ENCODE measurements around the gene ATOH8. TPM values are rescaled to one million over a fixed set of nuclear protein-coding genes. Genes with fewer than 3 reads are reported as not detected.

The ATOH8 gene
- total RNA-seq, 1 donor from 2014 or later: 1.8 TPM

DNA sequence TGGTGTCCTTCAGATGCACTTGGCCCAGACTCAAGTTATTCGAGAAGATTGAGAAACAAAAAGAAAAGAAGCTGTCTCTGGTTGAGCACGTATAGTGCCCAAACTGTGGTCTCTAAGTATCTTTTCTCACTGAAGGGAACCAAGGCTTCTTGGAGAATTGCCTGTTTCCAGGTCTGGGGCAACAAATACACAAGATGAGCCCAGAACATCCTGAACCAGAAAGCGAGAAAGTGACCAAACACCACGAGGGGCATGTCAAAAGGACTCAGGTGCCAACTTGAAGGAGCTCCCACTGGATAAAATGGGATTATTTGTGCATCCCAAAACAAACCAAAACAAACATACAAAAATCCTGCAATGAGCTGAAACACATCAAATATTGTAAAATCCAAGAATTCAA lies 13.6 kb upstream of the ATOH8 start:
- H3K36me3 Mint-ChIP-seq (ENCODE audit: low read depth, unreplicated experiment): no peaks in the 10 kb centered on the region
- H3K4me3 Mint-ChIP-seq (ENCODE audit: unreplicated experiment): no peak overlapping the region
- TF ChIP-seq, protein P1, sequence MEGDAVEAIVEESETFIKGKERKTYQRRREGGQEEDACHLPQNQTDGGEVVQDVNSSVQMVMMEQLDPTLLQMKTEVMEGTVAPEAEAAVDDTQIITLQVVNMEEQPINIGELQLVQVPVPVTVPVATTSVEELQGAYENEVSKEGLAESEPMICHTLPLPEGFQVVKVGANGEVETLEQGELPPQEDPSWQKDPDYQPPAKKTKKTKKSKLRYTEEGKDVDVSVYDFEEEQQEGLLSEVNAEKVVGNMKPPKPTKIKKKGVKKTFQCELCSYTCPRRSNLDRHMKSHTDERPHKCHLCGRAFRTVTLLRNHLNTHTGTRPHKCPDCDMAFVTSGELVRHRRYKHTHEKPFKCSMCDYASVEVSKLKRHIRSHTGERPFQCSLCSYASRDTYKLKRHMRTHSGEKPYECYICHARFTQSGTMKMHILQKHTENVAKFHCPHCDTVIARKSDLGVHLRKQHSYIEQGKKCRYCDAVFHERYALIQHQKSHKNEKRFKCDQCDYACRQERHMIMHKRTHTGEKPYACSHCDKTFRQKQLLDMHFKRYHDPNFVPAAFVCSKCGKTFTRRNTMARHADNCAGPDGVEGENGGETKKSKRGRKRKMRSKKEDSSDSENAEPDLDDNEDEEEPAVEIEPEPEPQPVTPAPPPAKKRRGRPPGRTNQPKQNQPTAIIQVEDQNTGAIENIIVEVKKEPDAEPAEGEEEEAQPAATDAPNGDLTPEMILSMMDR (IDR thresholded peaks at IDR 0.05; ENCODE audit: unreplicated experiment): no peak
- H3K4me1 Mint-ChIP-seq (ENCODE audit: unreplicated experiment): peaks cover 3% of the 10 kb centered on the region
- H3K9me3 Mint-ChIP-seq (ENCODE audit: unreplicated experiment): peaks cover 4% of the 10 kb centered on the region
- no peak overlapping the region for H3K27ac Mint-ChIP-seq (ENCODE audit: unreplicated experiment)
- H3K27me3 Mint-ChIP-seq (ENCODE audit: unreplicated experiment): peaks cover 5% of the 10 kb centered on the region
- no peak for DNase-seq (ENCODE audit: low spot score)

- H3K27ac Mint-ChIP-seq (ENCODE audit: unreplicated experiment): no peak overlapping the region
Observed at GRCh38 chr2:85741211-85741832, 12.5 kb upstream of the ATOH8 start.

DNA sequence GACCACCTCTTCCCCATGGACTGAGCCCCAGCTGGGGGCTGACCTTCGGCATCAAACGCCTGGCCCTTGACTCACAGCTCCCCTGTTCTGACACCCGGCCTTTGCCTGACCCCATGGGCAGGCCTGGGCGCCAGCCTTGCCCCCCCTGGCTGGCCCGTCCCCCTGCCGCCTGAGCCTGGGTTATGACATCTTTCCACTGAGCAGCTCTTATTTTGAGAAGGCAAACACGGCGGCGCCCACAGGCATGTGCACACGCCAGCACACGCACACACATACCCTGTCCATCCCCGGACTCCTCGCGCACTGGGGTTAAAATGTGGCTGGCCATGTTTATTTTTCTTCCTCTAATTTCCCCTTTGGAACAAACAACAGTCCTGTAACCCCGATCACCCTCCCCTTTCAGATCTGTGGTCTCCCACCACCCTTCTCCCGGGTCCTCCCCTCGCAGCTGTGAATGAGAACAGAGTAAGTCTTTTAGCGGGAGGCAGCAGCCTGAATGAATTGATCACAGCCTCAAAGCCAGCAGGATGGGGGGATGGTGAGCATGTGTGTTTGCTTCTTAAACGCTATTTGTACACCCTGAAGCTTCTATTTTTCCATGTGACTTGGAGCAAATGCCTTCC lies 11.8 kb upstream of the ATOH8 start:
- DNase-seq (ENCODE audit: low spot score): no peak
- TF ChIP-seq, protein P1 (IDR thresholded peaks at IDR 0.05; ENCODE audit: unreplicated experiment): no peak
- no peak overlapping the region for H3K4me3 Mint-ChIP-seq (ENCODE audit: unreplicated experiment)
- H3K4me1 Mint-ChIP-seq (ENCODE audit: unreplicated experiment): peaks cover 5% of the 10 kb centered on the region
- H3K27me3 Mint-ChIP-seq (ENCODE audit: unreplicated experiment): peaks cover 6% of the 10 kb centered on the region
- H3K27ac Mint-ChIP-seq (ENCODE audit: unreplicated experiment): no peak overlapping the region
- H3K36me3 Mint-ChIP-seq (ENCODE audit: low read depth, unreplicated experiment): no peaks in the 10 kb centered on the region
- H3K9me3 Mint-ChIP-seq (ENCODE audit: unreplicated experiment): peaks cover 4% of the 10 kb centered on the region

More at GRCh38 chr2:85741211-85741832, 12.5 kb upstream of the ATOH8 start:
- Mint-ChIP-seq H3K4me3 (ENCODE audit: unreplicated experiment) (no peak overlapping the region), H3K36me3 (ENCODE audit: low read depth, unreplicated experiment) (no peaks in the 10 kb centered on the region), H3K4me1 (ENCODE audit: unreplicated experiment) (peaks cover 5% of the 10 kb centered on the region), H3K27me3 (ENCODE audit: unreplicated experiment) (peaks cover 6% of the 10 kb centered on the region), H3K9me3 (ENCODE audit: unreplicated experiment) (peaks cover 4% of the 10 kb centered on the region)
- no peak for DNase-seq (ENCODE audit: low spot score)
- TF ChIP-seq, protein P1 (IDR thresholded peaks at IDR 0.05; ENCODE audit: unreplicated experiment): no peak

- H3K27ac Mint-ChIP-seq (ENCODE audit: unreplicated experiment): no peak overlapping the region
- peaks cover 6% of the 10 kb centered on the region for H3K27me3 Mint-ChIP-seq (ENCODE audit: unreplicated experiment)
- peaks cover 5% of the 10 kb centered on the region for H3K4me1 Mint-ChIP-seq (ENCODE audit: unreplicated experiment)
- TF ChIP-seq, protein P1 (IDR thresholded peaks at IDR 0.05; ENCODE audit: unreplicated experiment): no peak
- DNase-seq (ENCODE audit: low spot score): no peak
- H3K9me3 Mint-ChIP-seq (ENCODE audit: unreplicated experiment): peaks cover 4% of the 10 kb centered on the region
- H3K36me3 Mint-ChIP-seq (ENCODE audit: low read depth, unreplicated experiment): no peaks in the 10 kb centered on the region
- H3K4me3 Mint-ChIP-seq (ENCODE audit: unreplicated experiment): no peak overlapping the region
Observed at GRCh38 chr2:85743304-85743978, 10.3 kb upstream of the ATOH8 start.

DNA sequence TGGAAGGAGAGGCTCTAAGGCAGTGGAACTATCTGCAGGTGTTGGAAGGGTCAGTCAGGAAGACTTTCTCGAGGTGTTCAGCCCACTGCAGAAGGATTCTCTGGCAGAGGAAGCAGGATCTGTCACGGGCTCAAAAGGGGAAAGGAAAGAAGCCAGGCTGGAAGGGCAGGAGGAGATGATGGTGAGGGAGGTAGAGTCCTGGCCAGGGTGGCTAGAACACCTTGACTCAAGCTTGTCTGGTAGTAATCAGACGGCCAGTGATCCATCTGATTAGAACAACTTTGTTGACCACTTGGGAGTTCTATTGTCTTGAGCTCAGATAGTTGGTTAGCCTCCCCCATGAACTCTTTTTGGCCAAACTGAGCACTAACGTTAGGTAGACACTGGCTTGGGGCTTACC lies 9.7 kb upstream of the ATOH8 start:
- peaks cover 6% of the 10 kb centered on the region for H3K27me3 Mint-ChIP-seq (ENCODE audit: unreplicated experiment)
- no peak overlapping the region for H3K4me3 Mint-ChIP-seq (ENCODE audit: unreplicated experiment)
- DNase-seq (ENCODE audit: low spot score): no peak
- peaks cover 4% of the 10 kb centered on the region for H3K9me3 Mint-ChIP-seq (ENCODE audit: unreplicated experiment)
- H3K4me1 Mint-ChIP-seq (ENCODE audit: unreplicated experiment): peaks cover 5% of the 10 kb centered on the region
- H3K27ac Mint-ChIP-seq (ENCODE audit: unreplicated experiment): no peak overlapping the region
- H3K36me3 Mint-ChIP-seq (ENCODE audit: low read depth, unreplicated experiment): no peaks in the 10 kb centered on the region
- TF ChIP-seq, protein P1 (IDR thresholded peaks at IDR 0.05; ENCODE audit: unreplicated experiment): no peak
